H1 (cell line): Measurements from ENCODE around the gene STIM1. TPM values are rescaled to one million over a fixed set of nuclear protein-coding genes. Genes with fewer than 3 reads are reported as not detected.

Experiments
- CTCF ChIA-PET: fragments of 300-600 bp; sonication (Branson Sonifier 250); formaldehyde crosslinking; loops from one replicate; lab custom pipeline; 2021; ENCODE audit not compliant: partially characterized antibody; lab: Charles Lee
- POLR2A ChIA-PET: fragments of 300-600 bp; sonication (Branson Sonifier 250); formaldehyde crosslinking; loops from one replicate; lab custom pipeline; 2021; ENCODE audit warnings: inconsistent platforms; ENCODE audit not compliant: partially characterized antibody; lab: Charles Lee
- DNase-seq, 2 experiments: peaks; one replicate each; pipeline versions ENCODE4 v3.0.0 to v3.0.0-alpha.2; 2010 to 2022; ENCODE audit warnings: low spot score in 2 of 2, low read depth in 1 of 2, mixed read lengths in 1 of 2
- FAIRE-seq: peaks from 2 replicates; lab custom pipeline; 2011; peaks lifted over from hg19 to GRCh38; lab: Jason Lieb, UNC
- H2AFZ ChIP-seq: 2 replicates; pipeline ENCODE4 v1.8.1; 2012; ENCODE audit warnings: low read length, inconsistent platforms
- H2AK5ac ChIP-seq: 2 replicates; pipeline ENCODE4 v1.6.1; 2013; ENCODE audit warnings: low read depth, low read length
- H2BK120ac ChIP-seq: replicated peaks from 2 replicates; pipeline ENCODE3; 2013; ENCODE audit warnings: low read depth, low read length, inconsistent platforms
- H2BK12ac ChIP-seq: 2 replicates; pipeline ENCODE4 v1.6.1; 2013; ENCODE audit warnings: low read depth, low read length
- H2BK15ac ChIP-seq: 2 replicates; pipeline ENCODE4 v1.6.1; 2013; ENCODE audit warnings: low read length
- H2BK20ac ChIP-seq: 2 replicates; pipeline ENCODE4 v1.6.1; 2013; ENCODE audit warnings: low read length
- H2BK5ac ChIP-seq: 2 replicates; pipeline ENCODE4 v1.6.1; 2013; ENCODE audit warnings: low read depth, low read length
- H3K14ac ChIP-seq: 2 replicates; pipeline ENCODE4 v1.6.1; 2013; ENCODE audit warnings: inconsistent platforms; ENCODE audit not compliant: insufficient read length
- H3K18ac ChIP-seq: 2 replicates; pipeline ENCODE4 v1.6.1; 2013; ENCODE audit warnings: low read length; ENCODE audit errors: extremely low read depth
- H3K23ac ChIP-seq: 2 replicates; pipeline ENCODE4 v1.6.1; 2013; ENCODE audit warnings: inconsistent platforms; ENCODE audit not compliant: insufficient read length
- H3K23me2 ChIP-seq: 2 replicates; pipeline ENCODE4 v1.6.1; 2013; ENCODE audit warnings: low read depth, low read length
- H3K27ac ChIP-seq: 2 replicates; pipeline ENCODE4 v1.6.1; 2011; ENCODE audit warnings: low read depth, low read length, inconsistent platforms
- H3K27me3 ChIP-seq, 4 experiments: replicated peaks in 1 of 4; 1 replicate in 1 of 4; 2 replicates in 3 of 4; pipeline versions ENCODE4 v1.6.1 to v1.8.1; 2011 to 2013; ENCODE audit warnings: low read length in 3 of 4, mild to moderate bottlenecking in 3 of 4, inconsistent platforms in 2 of 4, mixed read lengths in 2 of 4, moderate library complexity in 1 of 4; ENCODE audit not compliant: control insufficient read depth in 3 of 4, insufficient read depth in 3 of 4; ENCODE audit errors: extremely low read depth in 1 of 4
- H3K36me3 ChIP-seq, 4 experiments: 2 replicates each; pipeline versions ENCODE4 v1.6.1 to v1.8.1; 2011 to 2013; ENCODE audit warnings: mild to moderate bottlenecking in 4 of 4, low read length in 3 of 4, moderate library complexity in 2 of 4, control low read depth in 1 of 4, inconsistent platforms in 1 of 4; ENCODE audit not compliant: insufficient read depth in 4 of 4, control insufficient read depth in 2 of 4
- H3K4ac ChIP-seq: replicated peaks from 2 replicates; pipeline ENCODE3; 2013; ENCODE audit warnings: low read length, low read depth, mixed read lengths, inconsistent platforms; ENCODE audit not compliant: insufficient read length
- H3K4me1 ChIP-seq, 4 experiments: replicated peaks in 1 of 4; 1 replicate in 1 of 4; 2 replicates in 3 of 4; pipeline versions ENCODE4 v1.6.1 to v1.8.1; 2011 to 2013; ENCODE audit warnings: low read length in 3 of 4, inconsistent platforms in 2 of 4, mixed read lengths in 1 of 4; ENCODE audit not compliant: insufficient read depth in 4 of 4, control insufficient read depth in 3 of 4
- H3K4me2 ChIP-seq, 2 experiments: 2 replicates each; pipeline versions ENCODE4 v1.6.1 to v1.8.1; 2011 to 2013; ENCODE audit warnings: low read depth in 2 of 2, low read length in 2 of 2, control low read depth in 1 of 2, inconsistent platforms in 1 of 2, mild to moderate bottlenecking in 1 of 2; ENCODE audit not compliant: insufficient read depth in 1 of 2
- H3K4me3 ChIP-seq, 4 experiments: fragments of 200-600, 300-600 bp in 1 of 4; sonication (generic), shearing (Covaris generic), sonication (Bioruptor Twin) in 1 of 4; 2 replicates each; pipeline versions ENCODE4 v1.5.1 to v1.8.1; 2011 to 2016; ENCODE audit warnings: low read length in 4 of 4, low read depth in 3 of 4, control low read depth in 2 of 4, inconsistent platforms in 2 of 4, mild to moderate bottlenecking in 2 of 4, mixed read lengths in 1 of 4, moderate library complexity in 1 of 4; ENCODE audit not compliant: insufficient read depth in 2 of 4; ENCODE audit errors: extremely low read depth in 1 of 4
- H3K56ac ChIP-seq: replicated peaks from 2 replicates; pipeline ENCODE3; 2013; ENCODE audit warnings: low read depth, mild to moderate bottlenecking, mixed read lengths, low read length, inconsistent platforms; ENCODE audit not compliant: insufficient read length
- H3K79me1 ChIP-seq: 2 replicates; pipeline ENCODE4 v1.6.1; 2013; ENCODE audit warnings: low read depth, low read length, control low read depth
- H3K79me2 ChIP-seq, 2 experiments: 2 replicates each; pipeline versions ENCODE4 v1.6.1 to v1.8.1; 2012 to 2013; ENCODE audit warnings: low read length in 2 of 2, mild to moderate bottlenecking in 2 of 2, inconsistent platforms in 1 of 2; ENCODE audit not compliant: insufficient read depth in 2 of 2, control insufficient read depth in 1 of 2
- H3K9ac ChIP-seq, 4 experiments: replicated peaks in 1 of 4; 1 replicate in 1 of 4; 2 replicates in 3 of 4; pipeline versions ENCODE4 v1.6.1 to v1.8.1; 2011 to 2013; ENCODE audit warnings: low read depth in 3 of 4, low read length in 3 of 4, control low read depth in 2 of 4, mild to moderate bottlenecking in 2 of 4, moderate library complexity in 2 of 4, inconsistent platforms in 1 of 4; ENCODE audit errors: extremely low read depth in 1 of 4
- H3K9me3 ChIP-seq, 2 experiments: 2 replicates each; pipeline versions ENCODE4 v1.6.1 to v1.8.1; 2012 to 2013; ENCODE audit warnings: mild to moderate bottlenecking in 2 of 2, moderate library complexity in 2 of 2, control low read depth in 1 of 2, inconsistent platforms in 1 of 2, low read depth in 1 of 2, low read length in 1 of 2, mixed read lengths in 1 of 2; ENCODE audit not compliant: insufficient read depth in 2 of 2
- H4K20me1 ChIP-seq, 2 experiments: replicated peaks in 1 of 2; 2 replicates each; pipeline versions ENCODE3 to v1.8.1; 2011 to 2013; ENCODE audit warnings: inconsistent platforms in 2 of 2, low read length in 2 of 2, mild to moderate bottlenecking in 1 of 2; ENCODE audit not compliant: insufficient read depth in 2 of 2, control insufficient read depth in 1 of 2
- H4K5ac ChIP-seq: 2 replicates; pipeline ENCODE4 v1.6.1; 2013; ENCODE audit warnings: low read length, low read depth, mixed read lengths, inconsistent platforms; ENCODE audit not compliant: insufficient read length
- H4K8ac ChIP-seq: 2 replicates; pipeline ENCODE4 v1.8.0; 2013; ENCODE audit warnings: mild to moderate bottlenecking, moderate library complexity, low read length, inconsistent platforms; ENCODE audit not compliant: insufficient read depth; ENCODE audit errors: extremely low read depth
- H4K91ac ChIP-seq: replicated peaks from 2 replicates; pipeline ENCODE3; 2013; ENCODE audit warnings: low read length, mixed read lengths, inconsistent platforms; ENCODE audit not compliant: insufficient read length
- BCL11A ChIP-seq, 2 experiments: IDR thresholded peaks; one replicate each; pipeline ENCODE4 v1.6.1; 2011; ENCODE audit warnings: low read depth in 2 of 2, low read length in 2 of 2, mild to moderate bottlenecking in 2 of 2
- WGBS, 2 experiments: shearing (Covaris generic) in 1 of 2; methylation state at CpG; one replicate each; pipeline versions ENCODE4 v1.1.6 to v1.1.7; 2013 to 2015; ENCODE audit warnings: low lambda C conversion rate in 2 of 2, mixed read lengths in 2 of 2, inconsistent platforms in 1 of 2, low coverage in 1 of 2, missing lambda C conversion rate in 1 of 2; ENCODE audit not compliant: insufficient replicate concordance in 2 of 2, insufficient coverage in 1 of 2, insufficient read length in 1 of 2; ENCODE audit errors: extremely low coverage in 1 of 2, missing lambda C conversion rate in 1 of 2; 5-methylcytosine and 5-hydroxymethylcytosine counted together
- polyA plus RNA-seq, 7 experiments: library from polyadenylated mRNA; depleted of rRNA in 3 of 7; stranded (reverse) in 5 of 7; unstranded in 2 of 7; fragments of >200 nt in 5 of 7; fragments of 200-250 nt in 2 of 7; gene quantifications; 1 replicate in 5 of 7; 2 replicates in 1 of 7; 4 replicates in 1 of 7; pipeline versions ENCODE4 v1.2.1 to v1.2.3, GENCODE V29; 2011 to 2013; ENCODE audit warnings: missing spikeins in 2 of 7, mixed read lengths in 2 of 7
- total RNA-seq: library from RNA; stranded (reverse); fragmentation: NEBNext Ultra II Directional; extraction: Animal tissue kit (Norgen Biotek cat#: 25700); gene quantifications from 2 replicates; pipeline ENCODE4 v1.2.1, GENCODE V29; 2021

The STIM1 gene
- total and polyA plus RNA-seq, 2 of the 8 experiments (the other 6 are each of a cell fraction or from before 2014, with no cell fraction given), result 11.1 to 12.2 TPM

DNA sequence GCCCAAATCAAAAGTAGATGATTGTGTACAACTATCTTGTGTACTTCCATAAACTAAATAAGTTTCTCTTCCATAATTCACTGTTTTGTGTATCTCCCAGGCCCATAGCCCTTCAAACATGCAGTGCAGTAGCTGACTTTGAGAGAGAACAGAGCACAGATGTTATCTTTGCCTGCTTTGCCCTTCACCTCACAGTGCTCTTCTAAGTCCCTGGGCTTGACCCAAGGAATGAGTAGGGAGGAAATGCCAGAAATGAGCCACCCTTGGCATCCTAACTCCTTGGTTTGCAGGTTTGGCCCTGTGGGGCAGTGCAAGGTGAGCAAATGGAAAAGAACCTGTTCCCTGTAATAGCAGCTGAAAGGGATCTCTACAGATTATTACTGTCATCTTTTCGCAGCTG, 79.2 kb downstream of the STIM1 start:
- Histone ChIP-seq H2BK5ac (no peak overlapping the region), H3K27me3 (no peaks in the 10 kb centered on the region), H4K20me1 (peaks cover 0 to 2% of the 10 kb centered on the region in 2 experiments), H3K9ac (no peak overlapping the region), H3K23ac (no peak overlapping the region), H2BK15ac (no peak overlapping the region), H3K4me2 (no peak overlapping the region), H3K4me1 (no peaks in the 10 kb centered on the region), H3K23me2 (no peaks in the 10 kb centered on the region), H3K36me3 (no peaks in the 10 kb centered on the region), H3K4me3 (no peak overlapping the region), H3K9me3 (no peaks in the 10 kb centered on the region), H2BK120ac (no peak overlapping the region), H3K79me1 (no peaks in the 10 kb centered on the region), H2BK20ac (no peak overlapping the region), H3K14ac (no peak overlapping the region), H2AFZ (no peak overlapping the region), H4K5ac (no peak overlapping the region), H3K27ac (no peak overlapping the region), H3K79me2 (no peaks in the 10 kb centered on the region), H4K91ac (no peak overlapping the region), H3K4ac (no peak overlapping the region), H2AK5ac (no peak overlapping the region; the same call in 1 of the 2 replicates), H2BK12ac (no peak overlapping the region), H3K18ac (no peak overlapping the region), H4K8ac (no peak overlapping the region), H3K56ac (no peak overlapping the region)
- ChIA-PET POLR2A (no interaction called here), CTCF (no interaction called here)
- FAIRE-seq (no peak), DNase-seq (no peak)
- no peak for TF ChIP-seq BCL11A (IDR thresholded peaks at IDR 0.05; ENCODE audit: low read depth in 2 of 2, low read length in 2 of 2)
- WGBS, 2 experiments, result 100% methylated on average over 1 of the region's 1 CpG; no CpG with 5 or more reads in 1 of the 2 experiments
